Left ventricle myocardium inferior (tissue), 1 donor: Measurements from ENCODE around the gene RNF157. TPM values are rescaled to one million over a fixed set of nuclear protein-coding genes. Genes with fewer than 3 reads are reported as not detected.
A peak's percentile ranks its signal among the peaks of the same experiment; 100 is the strongest.
"Not testable (repeated sequence)": the region's sequence is repeated elsewhere in the genome, so short reads cannot be mapped to it uniquely, and the experiment has no call there.

Experiments
- DNase-seq: peaks from one replicate; pipeline ENCODE4 v3.0.0-alpha.2; 2020
- H3K27ac ChIP-seq: fragments of 200-600 bp; replicated peaks from 2 replicates; pipeline ENCODE4 v1.8.0; 2021
- H3K27me3 ChIP-seq: fragments of 200-600 bp; 2 replicates; pipeline ENCODE4 v1.8.0; 2021; ENCODE audit warnings: low read depth
- H3K36me3 ChIP-seq: fragments of 200-600 bp; 2 replicates; pipeline ENCODE4 v1.8.0; 2021
- H3K4me1 ChIP-seq: fragments of 200-600 bp; 2 replicates; pipeline ENCODE4 v1.8.0; 2021
- H3K4me3 ChIP-seq: fragments of 200-600 bp; 2 replicates; pipeline ENCODE4 v1.8.0; 2021; ENCODE audit warnings: mild to moderate bottlenecking, moderate library complexity
- H3K9me3 ChIP-seq: fragments of 200-600 bp; replicated peaks from 2 replicates; pipeline ENCODE4 v1.8.0; 2021
- intact Hi-C: fragments of 100-400 bp; cut with micrococcal nuclease; formaldehyde crosslinking; loops from one replicate; pipeline ENCODE4 v1.11.0; 2022
- total RNA-seq: library from RNA; stranded (reverse); fragmentation: NEBNext Ultra II Directional; extraction: Animal tissue kit (Norgen Biotek cat#: 25700); gene quantifications from one replicate; pipeline ENCODE4 v1.2.1, GENCODE V29; 2021
- TF ChIP-seq, protein P1 (sequence below): fragments of 200-600 bp; IDR thresholded peaks from 2 replicates; pipeline ENCODE4 v1.8.0; 2021; ENCODE audit warnings: antibody characterized with exemption, mild to moderate bottlenecking, borderline replicate concordance
- donor health status: DM: no; HTN: yes; CAD: no; lungs with severe emphysema.

RNF157 gene
- total RNA-seq, 1 donor from 2014 or later: 4.8 TPM

DNA sequence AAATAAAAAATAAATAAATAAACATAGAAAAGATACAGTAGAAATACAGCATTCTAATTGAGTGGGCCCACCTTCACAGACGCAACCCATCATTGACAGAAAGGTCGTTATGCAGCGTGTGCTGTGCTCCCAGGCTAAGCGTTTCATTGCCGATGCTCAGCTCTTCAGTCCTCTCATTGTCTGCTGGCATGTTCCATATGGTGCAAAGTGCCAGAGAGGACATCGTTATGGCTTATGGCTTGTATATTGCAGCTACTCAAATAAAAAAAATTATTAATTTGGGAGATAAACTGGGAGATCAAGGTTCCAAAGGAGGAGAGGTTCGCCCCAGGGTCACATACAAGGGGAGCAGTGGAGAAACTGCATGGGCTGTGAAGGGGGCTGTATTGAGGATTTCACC, 13.5 kb upstream of the RNF157 start:
- no peaks in the 10 kb centered on the region for H3K9me3 ChIP-seq

DNA sequence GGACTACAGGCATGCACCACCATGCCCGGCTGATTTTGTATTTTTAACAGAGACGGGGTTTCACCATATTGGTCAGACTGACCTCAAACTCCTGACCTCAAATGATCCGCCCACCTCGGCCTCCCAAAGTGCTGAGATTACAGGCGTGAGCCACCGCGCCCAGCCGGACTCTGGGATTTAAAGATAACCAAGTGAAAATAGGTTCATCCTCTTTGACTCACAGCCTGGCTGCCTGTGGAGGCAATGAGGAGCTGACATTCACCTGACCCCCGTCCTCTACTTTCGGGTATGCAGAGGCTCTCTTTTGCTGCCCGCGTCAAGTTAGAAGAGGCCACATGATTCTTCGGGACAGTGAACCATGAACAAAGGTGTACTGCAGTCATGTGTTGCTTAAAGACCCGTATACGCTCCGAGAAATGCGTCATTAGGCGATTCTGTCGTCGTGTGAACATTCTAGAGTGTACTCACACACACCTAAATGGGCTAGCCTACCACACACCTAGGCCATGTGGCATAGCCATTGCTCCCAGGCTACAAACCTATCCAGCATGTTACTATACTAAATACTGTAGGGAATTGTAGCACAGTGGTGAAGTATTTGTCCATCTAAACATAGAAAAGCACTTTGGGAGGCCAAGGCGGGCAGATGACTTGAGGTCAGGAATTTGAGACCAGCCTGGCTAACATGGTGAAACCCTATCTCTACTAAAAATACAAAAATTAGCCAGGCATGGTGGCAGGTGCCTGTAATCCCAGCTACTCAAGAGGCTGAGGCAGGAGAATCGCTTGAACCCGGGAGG, 12.9 kb upstream of the RNF157 start:
- H3K4me3 ChIP-seq, DNase-seq, H3K27me3 ChIP-seq, H3K9me3 ChIP-seq, H3K36me3 ChIP-seq, intact Hi-C loops: not testable (repeated sequence)
- Histone ChIP-seq H3K27ac (peak overlapping the region; percentile 62), H3K4me1 (peaks cover 11% of the 10 kb centered on the region)

More for the DNA sequence above, 13.5 kb upstream of the RNF157 start:
- Histone ChIP-seq H3K36me3 (no peaks in the 10 kb centered on the region), H3K4me1 (peaks cover 11% of the 10 kb centered on the region), H3K27ac (no peak overlapping the region), H3K4me3 (no peak overlapping the region), H3K27me3 (no peaks in the 10 kb centered on the region)
- TF ChIP-seq, protein P1, sequence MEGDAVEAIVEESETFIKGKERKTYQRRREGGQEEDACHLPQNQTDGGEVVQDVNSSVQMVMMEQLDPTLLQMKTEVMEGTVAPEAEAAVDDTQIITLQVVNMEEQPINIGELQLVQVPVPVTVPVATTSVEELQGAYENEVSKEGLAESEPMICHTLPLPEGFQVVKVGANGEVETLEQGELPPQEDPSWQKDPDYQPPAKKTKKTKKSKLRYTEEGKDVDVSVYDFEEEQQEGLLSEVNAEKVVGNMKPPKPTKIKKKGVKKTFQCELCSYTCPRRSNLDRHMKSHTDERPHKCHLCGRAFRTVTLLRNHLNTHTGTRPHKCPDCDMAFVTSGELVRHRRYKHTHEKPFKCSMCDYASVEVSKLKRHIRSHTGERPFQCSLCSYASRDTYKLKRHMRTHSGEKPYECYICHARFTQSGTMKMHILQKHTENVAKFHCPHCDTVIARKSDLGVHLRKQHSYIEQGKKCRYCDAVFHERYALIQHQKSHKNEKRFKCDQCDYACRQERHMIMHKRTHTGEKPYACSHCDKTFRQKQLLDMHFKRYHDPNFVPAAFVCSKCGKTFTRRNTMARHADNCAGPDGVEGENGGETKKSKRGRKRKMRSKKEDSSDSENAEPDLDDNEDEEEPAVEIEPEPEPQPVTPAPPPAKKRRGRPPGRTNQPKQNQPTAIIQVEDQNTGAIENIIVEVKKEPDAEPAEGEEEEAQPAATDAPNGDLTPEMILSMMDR: no peak
- intact Hi-C loops: no loop called here
- DNase-seq: no peak

DNA sequence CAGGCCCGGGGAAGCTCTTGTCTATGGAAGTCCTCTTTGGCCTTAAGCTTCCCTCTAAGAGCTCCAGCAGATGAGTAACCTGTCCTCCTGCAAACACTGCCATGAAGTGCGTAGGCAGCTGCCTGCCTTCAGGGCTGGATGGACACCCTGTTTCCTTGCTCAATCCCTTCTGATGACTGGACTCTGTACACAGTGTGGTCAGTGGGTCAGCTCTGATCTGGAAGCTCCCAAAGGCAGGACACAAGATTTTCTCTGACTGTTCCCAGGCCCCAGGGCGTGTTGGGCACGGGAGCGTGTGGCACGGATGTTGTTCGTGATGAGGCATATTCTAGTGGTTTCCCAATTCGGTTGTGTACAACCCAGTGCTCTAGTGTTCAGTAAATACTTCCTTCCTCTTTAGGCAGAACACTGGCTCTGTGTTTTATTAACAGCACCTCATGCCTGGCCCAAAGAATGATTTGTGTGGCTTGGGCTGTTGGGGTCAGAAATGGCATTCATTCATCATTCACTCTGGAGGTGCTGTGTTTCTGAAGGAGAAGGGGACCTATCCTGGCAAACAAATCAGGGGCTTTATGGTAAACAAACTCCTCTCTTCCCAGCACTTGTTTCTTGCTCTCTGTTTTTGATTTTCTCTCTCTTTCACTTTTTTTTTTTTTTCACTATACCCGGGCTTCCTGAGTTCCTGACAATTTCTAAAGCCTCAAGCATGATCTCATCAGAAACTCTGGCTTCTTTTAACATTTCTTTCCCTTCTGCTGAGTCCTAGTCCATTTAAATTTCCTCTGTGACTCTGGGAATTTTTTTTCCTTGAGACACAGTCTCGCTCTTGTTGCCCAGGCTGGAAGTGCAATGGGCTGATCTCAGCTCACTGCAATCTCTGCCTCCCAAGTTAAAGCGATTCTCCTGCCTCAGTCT, 12.0 kb upstream of the RNF157 start:
- Histone ChIP-seq H3K9me3 (no peaks in the 10 kb centered on the region), H3K4me1 (peaks cover 11% of the 10 kb centered on the region), H3K4me3 (no peak overlapping the region), H3K27ac (peak overlapping the region; percentile 62), H3K27me3 (no peaks in the 10 kb centered on the region), H3K36me3 (no peaks in the 10 kb centered on the region)
- DNase-seq: no peak
- intact Hi-C loops: no loop called here
- TF ChIP-seq, protein P1: no peak

DNA sequence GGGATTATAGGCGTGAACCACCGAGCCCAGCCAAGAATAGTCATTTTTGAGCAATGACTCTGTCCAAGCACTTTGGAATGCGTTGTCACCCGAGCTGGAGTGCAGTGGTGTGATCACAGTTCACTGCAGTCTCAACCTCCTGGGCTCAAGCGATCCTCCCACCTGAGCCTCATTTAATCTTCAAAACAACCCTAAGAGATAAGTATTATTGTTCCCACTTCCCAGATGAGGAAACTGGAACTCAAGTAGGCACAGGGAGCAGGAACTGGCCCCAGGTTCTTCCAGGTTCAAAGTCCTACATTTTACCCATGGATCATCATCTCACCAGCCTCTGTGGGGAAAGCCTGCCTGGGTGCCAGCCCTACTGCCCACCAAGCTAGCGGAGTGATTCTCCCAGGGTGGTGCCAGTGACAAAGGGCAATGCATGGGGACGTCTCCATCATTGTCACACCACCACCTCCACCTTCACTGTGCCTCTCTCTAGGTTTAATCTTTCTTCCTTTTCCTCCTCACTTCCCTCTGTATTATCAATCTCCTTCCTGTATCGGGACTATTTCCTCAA, 11.3 kb upstream of the RNF157 start:
- Histone ChIP-seq H3K9me3 (no peaks in the 10 kb centered on the region), H3K36me3 (no peaks in the 10 kb centered on the region), H3K4me3 (no peak overlapping the region), H3K27me3 (no peaks in the 10 kb centered on the region), H3K27ac (peak overlapping the region; percentile 62), H3K4me1 (peaks cover 11% of the 10 kb centered on the region)
- DNase-seq: no peak
- intact Hi-C loops: no loop called here
- TF ChIP-seq, protein P1: no peak

DNA sequence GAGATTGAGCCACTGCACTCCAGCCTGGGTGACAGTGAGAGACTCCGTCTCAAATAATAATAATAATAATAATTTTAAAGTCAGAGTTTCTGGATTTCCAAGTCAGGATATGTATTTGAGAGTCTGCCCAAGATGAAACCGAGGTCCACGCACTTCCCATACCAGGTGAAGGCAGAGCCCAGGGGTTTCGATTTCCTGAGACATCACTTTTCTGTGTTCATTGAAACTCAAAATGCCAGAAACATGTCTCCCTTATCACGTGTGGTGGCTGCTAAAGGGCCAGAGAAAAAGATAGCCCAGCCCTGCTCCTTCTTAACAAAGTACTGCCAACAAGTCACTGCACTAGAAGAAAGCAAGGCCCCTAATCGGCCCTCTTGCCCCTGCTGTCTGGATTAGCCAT, 9.8 kb upstream of the RNF157 start:
- Histone ChIP-seq H3K27me3 (no peaks in the 10 kb centered on the region), H3K36me3 (no peaks in the 10 kb centered on the region), H3K4me1 (peaks cover 11% of the 10 kb centered on the region), H3K9me3 (no peaks in the 10 kb centered on the region), H3K4me3 (no peak overlapping the region), H3K27ac (no peak overlapping the region)
- TF ChIP-seq, protein P1: no peak
- no peak for DNase-seq
- intact Hi-C loops: no loop called here
